ENCODE data around the gene WDR93.
A peak's percentile ranks its signal among the peaks of the same experiment; 100 is the strongest.

WDR93 gene

DNA sequence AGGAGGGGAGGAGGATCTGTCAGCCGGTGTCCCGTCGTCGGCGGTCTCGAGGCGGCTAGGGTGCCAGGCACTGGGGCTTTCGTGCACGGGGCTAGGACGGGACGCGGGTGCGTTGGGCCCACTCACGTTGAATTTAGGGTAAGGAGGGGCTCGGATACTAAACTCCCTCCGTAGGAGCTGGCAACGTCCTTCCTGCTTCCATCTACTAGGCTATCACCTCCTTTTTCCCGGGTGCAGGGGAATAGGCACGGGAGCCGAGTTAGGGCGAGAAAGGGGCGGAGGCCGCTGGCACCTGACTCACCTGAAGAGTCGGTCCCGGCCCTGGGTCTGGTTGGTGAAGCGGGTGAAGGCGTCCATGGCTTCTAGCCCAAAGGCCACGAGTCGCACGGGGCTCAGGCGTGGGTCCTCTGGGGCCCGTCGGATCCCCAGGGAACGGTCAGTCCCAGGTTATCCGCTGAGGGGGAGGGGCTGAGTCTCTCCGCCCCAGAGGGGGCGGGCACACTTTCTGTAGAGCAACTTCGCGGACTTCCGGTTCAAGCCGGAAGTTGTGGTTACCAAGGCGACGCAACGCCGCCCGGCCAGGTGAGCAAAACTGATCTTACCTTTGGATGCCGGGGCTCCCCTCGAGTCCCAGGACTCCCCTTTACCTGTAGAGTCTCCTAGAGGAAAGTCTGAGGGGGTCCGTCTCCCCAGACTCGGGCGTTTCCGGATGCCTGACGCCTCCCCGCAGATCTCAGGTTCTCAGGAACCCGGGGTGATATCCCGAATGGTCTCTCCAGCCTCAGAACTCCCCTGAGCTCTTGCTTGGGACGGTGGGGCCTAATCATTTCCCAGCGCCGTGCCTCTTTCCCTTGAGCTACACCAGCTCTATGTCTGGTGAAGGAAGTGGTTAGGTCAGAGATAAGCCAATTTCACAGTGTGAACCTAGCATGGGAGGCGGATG lies at the start of gene WDR93, which contains the start of gene PEX11A:
TSS of gene WDR93 (plus strand) at position 536 of the 943 bp plus-strand sequence. CDS start 10,936 bp downstream, outside the sequence.
TSS of gene PEX11A (minus strand) at position 479 of the 943 bp plus-strand sequence. CDS start at position 357, 122 bp downstream.
- peak; percentile 87 for DNase-seq (ENCODE audit: low spot score)

DNA sequence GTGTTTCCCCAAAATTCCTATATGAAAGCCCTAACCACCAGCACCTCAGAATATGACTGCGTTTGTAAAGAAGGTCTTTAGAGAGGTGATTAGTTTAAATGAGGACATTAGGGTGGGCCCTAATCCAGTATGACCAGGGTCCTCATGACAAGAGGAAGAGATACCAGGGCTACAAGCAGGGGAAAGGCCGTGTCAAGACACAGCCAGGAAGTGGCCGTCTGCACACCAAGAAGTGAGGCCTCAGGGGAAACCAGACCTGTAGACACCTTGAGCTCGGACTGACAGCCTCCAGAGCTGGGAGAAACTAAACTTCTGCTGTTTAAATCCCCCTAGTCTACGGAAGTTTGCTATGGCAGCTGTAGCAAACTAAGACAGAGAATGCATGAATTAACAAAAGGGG lies 49.6 kb upstream of the WDR93 start:
- no peak for DNase-seq (ENCODE audit: low spot score)

DNA sequence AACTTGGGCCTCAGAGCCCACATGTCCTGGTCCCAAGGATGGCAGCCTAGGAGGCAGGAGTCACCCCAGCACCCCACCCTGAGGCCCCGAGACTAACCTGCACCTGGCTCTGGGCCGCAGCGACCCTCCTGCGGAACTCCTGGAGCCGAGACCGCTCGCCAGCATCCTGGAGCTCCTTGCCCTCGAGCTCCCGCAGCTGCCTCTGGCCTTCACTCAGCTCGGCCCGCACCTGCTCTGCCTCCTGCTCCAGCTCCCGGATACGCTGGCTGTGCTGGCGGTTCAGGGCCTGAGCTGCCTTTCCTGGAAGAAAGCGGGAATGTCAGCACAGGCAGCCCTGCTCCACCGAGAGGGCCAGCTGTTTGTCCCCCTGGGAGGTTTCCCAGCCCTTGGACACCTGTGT lies 48.5 kb upstream of the WDR93 start:
- DNase-seq (ENCODE audit: low spot score): no peak

DNA sequence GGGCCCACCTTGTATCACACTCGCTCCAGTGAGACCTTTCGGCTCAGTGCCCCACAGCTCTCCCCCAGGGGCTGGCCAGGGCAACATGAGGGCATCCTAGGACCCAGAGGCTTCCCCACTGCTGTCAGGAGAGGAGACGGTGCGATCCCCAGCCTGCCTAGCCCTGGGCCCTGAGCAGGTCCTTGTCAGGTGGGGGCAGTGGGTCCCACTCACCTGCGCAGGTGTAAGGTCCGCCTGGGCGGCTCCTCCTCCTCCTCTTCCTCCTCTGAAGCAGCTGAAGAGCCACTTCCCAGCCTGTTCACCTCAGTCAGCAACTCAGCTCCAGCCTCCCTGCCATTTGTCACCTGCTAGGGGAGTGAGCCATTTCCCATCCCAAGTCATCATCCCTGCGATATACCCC lies 44.9 kb upstream of the WDR93 start:
- DNase-seq (ENCODE audit: low spot score): no peak

DNA sequence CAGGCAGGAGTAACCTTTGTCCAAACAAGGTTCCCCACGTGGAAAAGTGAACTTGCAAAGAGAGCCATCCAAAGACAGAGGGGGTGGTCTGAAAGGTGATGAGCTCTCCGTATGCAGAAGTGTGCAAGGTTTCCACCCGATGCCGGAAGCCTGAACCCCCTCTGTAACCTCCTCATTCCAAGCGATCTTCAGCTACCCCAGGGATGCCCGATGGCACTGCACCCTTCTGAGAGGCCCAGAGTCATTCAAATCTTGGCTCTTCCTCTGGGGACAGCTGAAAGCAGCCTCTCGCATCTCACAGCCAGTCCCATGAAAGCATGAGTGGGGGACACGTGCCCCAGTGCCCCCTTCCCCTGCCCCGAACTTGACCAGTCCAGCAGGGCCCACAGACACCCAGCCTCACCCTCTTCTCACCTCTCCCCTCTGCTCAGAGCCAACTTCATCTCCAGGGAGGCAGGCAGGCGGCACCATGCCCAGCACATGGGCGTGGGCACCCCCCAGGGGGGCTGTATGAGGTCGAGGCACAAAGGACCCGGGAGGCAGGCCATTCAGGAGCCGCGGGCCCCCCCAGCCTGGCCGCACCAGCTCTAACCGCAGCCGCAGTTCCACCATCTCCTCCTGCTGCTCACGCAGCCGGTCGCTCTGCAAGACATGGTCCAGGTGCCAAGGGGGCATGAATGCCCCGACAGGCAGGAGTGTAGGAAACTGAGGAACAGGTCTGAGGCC lies 44.0 kb upstream of the WDR93 start:
- DNase-seq (ENCODE audit: low spot score): no peak

DNA sequence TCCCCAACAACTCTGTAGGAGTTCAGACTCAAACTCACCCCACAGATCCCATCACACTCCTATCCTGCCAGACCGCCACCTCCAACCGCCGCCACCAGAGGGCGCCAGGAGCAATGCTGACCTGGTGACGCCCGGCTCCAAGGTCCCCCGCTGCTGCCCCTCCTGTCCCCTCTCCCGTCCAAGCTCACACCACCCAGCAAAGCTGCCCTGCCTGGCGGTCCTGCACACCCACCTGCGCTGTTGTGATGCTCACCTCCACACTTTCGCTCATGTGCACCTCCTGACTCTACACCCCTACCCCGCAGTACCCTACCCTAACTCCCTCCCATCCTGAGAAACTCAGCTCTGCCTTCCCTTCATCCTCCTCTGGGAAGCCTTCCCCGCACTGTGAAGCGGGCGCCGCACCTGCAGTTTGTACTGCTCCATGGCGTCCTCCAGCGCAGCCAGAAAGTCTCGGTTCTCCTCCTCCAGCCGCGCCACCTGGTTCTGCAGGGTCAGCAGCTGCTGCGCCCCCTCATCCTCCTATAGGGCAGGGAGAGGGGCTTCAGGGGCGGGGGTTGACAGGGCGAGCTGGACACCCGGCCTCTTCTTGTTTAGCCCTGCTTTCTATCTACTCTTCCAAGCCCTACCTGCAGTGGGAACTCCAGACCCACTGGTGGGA lies 43.3 kb upstream of the WDR93 start:
- peak; percentile 69 for DNase-seq (ENCODE audit: low spot score)

DNA sequence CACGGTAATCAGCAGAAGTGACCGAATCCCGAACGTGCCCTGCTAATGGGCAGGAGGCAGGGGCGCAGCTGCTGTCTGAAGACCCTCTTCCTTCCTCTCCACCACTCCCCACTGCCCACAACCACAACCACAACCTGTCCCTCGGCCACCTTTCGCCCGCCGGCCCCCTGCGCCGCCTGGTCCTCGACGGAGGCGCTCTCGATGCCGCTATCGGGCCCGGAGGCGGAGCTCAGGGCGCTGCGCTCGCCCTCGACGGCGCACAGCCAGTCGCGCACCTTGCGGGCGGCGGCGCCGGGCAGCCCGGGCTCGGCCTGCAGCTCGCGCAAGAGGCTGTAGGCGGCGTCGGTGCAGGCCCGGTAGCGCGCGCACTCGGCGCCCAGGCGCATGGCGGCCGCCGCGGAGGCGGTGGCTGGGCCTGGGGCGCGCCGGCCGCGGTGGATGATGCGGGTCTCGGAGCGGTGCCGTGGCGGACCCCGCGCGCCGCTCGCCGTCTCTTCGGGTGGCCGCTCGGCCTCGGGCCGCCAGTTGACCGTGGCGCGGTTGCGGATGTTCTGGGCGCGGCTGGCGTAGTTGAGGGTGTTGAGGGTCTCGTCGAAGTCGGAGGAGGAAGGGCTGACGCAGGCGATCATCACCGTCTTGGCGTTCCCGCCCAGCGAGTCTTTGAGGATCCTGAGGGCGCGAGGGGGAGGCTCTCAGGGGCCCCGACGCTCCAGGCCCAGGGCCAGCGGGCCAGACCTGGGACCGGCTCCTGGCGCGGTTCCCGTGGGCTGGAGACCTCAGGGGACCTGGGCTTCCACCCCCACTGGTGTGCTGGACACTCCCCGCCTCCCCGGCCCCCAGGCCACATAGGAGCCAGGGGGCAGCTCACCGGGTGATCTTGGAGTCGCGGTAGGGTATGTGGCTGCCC lies 42.3 kb upstream of the WDR93 start:
- DNase-seq (ENCODE audit: low spot score): no peak

DNA sequence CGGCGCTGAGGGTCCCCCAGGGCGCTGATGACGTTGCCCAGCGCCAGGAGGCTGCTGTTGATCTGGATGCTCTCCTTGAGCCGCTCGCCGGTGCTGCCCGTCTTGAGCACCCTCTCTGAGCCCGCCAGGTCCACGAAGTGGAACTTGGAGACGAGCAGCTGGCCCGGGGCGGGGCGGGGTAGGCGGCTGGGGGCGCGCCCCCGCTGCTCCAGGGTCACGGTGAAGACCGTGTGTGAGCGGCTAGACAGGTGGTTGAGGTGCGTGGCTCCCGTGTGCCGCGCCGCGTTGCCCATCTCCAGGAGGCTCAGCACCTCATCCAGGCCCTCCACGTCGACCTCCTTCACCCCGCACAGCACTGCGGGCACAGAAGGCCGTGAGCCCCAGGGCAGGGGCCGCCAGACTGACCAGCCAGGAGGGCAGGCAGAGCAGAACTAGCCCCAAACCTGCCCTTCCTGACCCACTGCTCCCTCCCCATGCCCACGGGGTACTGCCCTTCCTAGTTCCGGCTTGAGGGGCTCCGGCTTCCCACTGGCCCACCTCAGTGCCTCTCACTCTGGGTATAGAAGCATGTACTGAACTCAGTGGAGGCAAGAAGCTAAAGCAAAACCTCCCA lies 41.5 kb upstream of the WDR93 start:
- no peak for DNase-seq (ENCODE audit: low spot score)

DNA sequence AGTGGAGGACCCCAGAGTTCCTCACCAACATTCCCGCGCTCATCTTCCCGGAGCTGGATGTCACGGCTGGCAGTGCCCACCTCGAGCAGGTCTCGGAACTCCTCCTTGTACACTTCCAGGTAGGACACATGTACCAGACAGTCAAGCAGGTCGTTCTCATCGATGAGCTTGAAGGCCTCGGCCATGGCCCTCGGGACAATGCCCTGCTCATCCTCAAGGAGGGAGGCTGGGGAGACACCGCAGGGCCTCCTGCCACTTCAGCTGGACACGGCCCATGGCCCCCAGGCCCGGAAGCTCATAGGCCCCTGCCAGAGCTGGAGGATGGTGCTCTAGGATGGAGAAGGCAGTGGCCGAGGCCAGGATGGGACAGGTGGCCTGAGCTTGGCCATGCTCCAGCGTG lies 40.9 kb upstream of the WDR93 start:
- no peak for DNase-seq (ENCODE audit: low spot score)

DNA sequence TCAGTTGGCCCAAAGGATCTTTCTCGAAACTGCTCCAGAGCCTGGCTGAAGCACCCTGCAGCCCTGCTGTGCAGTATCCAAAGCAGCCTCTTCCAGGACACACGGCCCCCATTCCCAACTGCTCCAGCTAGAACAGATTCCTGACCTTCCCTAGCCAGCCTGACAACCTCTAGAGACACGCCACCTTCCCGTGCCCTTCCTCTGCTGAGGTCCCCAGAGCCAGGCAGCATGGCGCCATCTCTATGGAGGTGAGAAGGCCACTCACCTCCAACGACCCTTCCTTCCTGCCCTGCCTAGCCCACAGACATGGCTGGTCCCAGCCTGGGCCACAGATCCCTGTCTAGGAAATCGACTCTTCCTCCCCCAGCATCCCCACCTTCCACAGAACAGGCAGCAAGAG lies 38.5 kb upstream of the WDR93 start:
- DNase-seq (ENCODE audit: low spot score): no peak

DNA sequence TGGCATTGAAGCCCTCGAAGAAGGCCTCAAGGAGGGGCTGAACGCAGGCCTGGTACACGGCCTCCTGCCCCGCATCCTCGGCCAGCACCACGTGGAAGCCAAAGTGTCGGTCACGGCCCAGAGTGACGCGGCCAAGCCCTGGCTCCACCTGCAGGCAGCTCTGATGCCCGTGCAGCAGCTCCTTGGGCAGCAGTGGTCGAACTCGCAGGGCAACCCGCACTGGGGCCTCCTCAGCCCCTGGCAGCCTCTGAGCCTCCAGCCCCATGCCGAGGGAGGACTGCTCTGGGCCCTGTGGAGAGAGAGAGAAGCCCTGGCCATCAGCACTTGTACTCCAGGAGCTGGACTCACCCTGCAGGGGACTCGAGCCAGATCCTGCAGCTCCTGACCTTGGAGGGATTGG lies 37.9 kb upstream of the WDR93 start:
- no peak for DNase-seq (ENCODE audit: low spot score)

DNA sequence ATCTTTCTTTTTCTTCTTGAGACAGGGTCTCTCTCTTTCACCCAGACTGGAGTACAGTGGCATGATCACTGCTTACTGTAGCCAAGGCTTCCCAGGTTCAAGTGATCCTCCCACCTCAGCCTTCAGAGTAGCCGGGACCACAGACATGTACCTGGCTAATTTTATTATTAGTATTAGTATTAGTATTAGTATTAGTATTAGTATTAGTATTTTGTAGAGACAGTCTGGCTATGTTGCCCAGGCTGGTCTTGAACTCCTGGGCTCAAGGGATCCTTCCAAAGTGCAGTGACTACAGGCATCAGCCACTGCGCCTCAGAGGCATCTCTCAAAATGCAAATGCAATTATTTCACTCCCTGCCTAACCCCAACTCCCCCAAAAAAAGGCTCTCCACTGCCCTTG lies 37.0 kb upstream of the WDR93 start:
- no peak for DNase-seq (ENCODE audit: low spot score)

DNA sequence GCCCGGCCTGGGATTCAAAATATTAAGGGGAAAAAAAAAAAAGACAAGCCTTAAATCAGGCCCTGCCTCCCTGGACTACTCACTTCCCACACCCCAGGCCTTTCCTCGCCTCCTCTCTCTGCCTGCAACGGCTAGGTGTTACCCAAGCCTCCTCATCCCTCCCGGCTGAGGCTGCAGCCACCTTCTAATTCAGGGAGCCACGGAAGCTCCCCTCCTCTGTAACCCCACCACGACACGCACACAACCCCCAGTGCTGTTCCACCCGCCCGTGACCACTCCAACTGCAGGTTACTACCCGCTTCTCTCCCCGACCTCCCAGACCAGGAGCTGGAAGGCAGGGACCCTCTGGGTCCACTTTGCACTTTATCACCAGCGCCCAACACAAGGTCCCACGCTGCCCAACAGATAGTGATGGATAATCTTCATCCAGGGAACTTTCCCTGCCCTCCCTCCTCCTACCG lies 36.3 kb upstream of the WDR93 start:
- DNase-seq (ENCODE audit: low spot score): no peak

DNA sequence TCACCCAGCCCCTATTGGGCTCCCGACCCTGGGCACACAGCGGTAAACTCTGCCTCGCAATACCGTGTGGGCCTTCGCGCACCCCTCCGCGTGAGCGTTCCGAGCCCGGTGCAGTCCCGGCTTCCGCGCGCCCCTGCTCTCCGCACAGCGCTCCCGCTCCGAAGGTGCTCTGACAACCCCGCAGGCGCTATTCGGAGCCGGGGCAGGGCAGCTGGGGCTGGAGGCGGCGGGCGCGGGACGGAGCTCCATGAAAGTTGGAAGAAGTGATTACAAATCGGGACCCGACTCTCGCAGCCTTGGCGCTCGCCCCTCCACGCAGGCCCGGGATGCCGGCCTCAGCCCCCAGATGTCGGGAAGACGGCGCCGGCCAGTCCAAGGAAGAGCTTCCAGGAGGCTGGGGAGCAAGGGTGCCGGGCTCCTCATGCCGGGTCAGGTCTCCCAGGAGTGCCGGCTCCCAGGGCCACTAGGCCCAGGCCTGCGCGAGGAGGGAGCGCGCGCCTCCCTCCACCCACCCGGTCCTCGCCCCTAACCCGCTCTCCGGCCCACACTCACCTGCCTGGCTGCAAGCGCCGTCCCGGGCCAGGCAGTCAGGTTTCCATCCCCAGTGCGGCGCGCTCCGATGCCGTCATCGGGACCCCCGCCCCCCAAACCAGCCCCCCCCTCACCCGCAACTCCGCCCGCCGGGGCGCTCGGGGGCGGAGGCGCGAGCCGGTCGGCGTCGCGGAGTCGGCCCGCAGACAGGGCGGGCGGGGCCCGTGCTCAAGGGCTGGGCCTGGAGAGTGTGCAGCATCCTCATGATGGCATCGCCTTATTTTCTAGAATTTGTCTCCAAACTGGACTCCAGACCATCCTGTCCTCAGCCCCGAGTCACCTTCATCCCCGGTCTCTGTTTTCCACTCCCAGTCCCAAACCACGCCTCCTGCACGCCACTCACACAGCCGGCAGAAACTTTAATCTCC lies 35.5 kb upstream of the WDR93 start, which contains the start of gene KIF7:
TSS of gene KIF7 (minus strand) at position 621 of the 959 bp plus-strand sequence. CDS start 2,537 bp downstream, outside the sequence.
- DNase-seq (ENCODE audit: low spot score): peak; percentile 25

DNA sequence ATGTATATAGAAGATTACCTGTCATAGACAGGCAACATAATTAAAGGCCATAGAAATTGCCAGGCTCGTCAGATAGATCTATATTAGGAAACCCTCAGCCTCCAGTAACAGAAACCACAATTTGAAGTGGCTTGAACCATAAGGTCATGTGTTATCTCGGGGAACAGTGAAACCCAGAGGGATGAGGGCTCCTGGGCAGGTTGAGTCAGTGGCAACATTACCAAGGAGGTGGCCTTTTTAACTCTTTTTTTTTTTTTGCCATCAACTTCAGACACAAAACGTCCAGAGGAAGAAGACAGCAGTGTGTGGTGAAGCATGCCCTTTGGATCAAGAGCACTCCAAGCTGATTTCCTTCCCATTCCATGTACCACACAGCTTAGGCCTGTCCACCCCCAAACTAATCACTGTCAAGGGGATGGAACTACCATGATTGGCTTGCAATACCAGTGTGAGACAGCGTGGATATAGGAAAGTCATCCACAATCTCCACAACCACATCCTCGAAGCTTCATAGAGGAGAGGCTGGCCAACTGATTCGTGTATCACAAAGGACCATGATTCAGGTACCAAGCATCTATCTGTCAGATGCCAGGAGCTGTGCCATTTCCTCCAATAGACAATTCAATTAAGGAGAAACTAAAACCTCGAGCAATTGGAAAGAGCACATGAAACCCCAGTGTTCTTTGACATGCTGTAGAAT lies 34.3 kb upstream of the WDR93 start:
- DNase-seq (ENCODE audit: low spot score): no peak

DNA sequence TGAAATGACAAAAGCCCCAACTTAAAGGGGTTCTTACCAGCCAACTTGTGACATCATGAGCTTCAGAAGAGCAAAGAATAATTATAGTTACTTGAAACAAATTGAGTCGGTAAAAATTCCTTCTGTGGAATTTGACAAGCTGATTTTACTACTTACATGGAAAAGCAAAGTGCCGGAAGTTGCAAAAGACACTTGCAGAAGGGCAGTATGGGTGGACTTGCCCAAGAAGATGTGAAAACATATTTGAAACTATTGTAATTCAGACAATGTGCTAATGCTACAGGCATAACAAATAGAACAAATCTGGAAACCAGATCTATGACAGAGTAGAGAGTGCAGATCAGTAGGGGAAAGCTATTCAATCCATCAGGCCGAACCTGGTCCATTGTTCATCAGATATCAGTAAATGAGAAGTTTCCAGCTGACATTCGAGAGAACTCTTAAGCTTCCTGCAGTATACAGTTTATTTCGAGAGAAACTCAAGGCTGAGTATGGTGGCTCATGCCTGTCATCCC lies 32.9 kb upstream of the WDR93 start:
- DNase-seq (ENCODE audit: low spot score): no peak

DNA sequence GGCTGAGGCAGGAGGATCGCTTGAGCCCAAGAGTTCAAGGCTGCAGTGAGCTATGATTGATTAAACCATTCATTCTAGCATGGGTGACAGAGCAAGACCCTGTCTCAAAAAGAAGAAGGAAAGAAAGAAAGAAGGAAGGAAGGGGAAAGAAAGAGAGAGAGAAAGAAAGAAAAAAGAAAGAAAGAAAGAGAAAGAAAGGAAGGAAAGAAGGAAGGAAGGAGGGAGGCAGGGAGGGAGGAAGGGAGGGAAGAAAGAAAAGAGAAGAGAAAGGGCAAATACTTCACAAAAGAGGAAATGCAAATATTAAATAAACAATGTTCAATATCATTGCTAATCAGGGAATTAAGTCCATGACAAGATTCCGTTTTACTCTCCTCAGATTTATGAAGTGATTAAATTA lies 31.3 kb upstream of the WDR93 start:
- no peak for DNase-seq (ENCODE audit: low spot score)

DNA sequence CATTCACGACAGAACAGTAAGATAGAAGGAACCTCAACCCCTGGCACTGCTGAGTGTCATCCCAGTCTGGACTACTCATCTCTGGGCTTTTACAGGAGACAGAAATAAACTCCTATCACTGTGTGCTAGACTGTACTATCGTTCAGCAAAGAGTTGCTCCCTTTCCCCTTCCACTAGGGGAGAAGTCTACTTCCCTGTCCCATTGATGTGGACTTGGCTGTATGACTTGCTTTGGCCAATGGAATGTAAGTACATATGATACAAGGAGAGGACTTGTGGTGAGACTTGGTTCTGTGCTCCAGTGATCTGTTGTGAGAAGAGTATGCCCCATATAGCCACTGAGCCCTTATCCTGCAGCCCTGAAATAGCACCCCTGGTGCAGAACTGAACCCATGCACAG lies 30.1 kb upstream of the WDR93 start:
- no peak for DNase-seq (ENCODE audit: low spot score)
